ENCODE data around the gene PTPRN2. TPM values are rescaled to one million over a fixed set of nuclear protein-coding genes. Genes with fewer than 3 reads are reported as not detected.
"Not testable (repeated sequence)": the region's sequence is repeated elsewhere in the genome, so short reads cannot be mapped to it uniquely, and the experiment has no call there.

The PTPRN2 gene
- total RNA-seq, 1 experiment from 2014 or later: 4.4 TPM

GRCh38 chr7:158279539-158280447, 307.8 kb downstream of the PTPRN2 start:
- no peak for DNase-seq (ENCODE audit: low spot score)

GRCh38 chr7:158278745-158279320, 308.8 kb downstream of the PTPRN2 start:
- no peak for DNase-seq (ENCODE audit: low spot score)

GRCh38 chr7:158277219-158278141, 310.1 kb downstream of the PTPRN2 start:
- no peak for DNase-seq (ENCODE audit: low spot score)

GRCh38 chr7:158276414-158277218, 311.0 kb downstream of the PTPRN2 start:
- DNase-seq (ENCODE audit: low spot score): no peak

GRCh38 chr7:158275711-158276413, 311.8 kb downstream of the PTPRN2 start:
- no peak for DNase-seq (ENCODE audit: low spot score)

GRCh38 chr7:158274996-158275395, 312.6 kb downstream of the PTPRN2 start:
- no peak for DNase-seq (ENCODE audit: low spot score)

- no peak for DNase-seq (ENCODE audit: low spot score)
Observed at GRCh38 chr7:158274404-158274811, 313.2 kb downstream of the PTPRN2 start.

- not testable (repeated sequence) for DNase-seq (ENCODE audit: low spot score)
Observed at GRCh38 chr7:158273756-158274342, 313.8 kb downstream of the PTPRN2 start.

- DNase-seq (ENCODE audit: low spot score): no peak
Observed at GRCh38 chr7:158273138-158273651, 314.4 kb downstream of the PTPRN2 start.

- no peak for DNase-seq (ENCODE audit: low spot score)
Observed at GRCh38 chr7:158272509-158273137, 315.0 kb downstream of the PTPRN2 start.

- DNase-seq (ENCODE audit: low spot score): no peak
Observed at GRCh38 chr7:158272091-158272490, 315.5 kb downstream of the PTPRN2 start.

GRCh38 chr7:158271646-158272045, 316.0 kb downstream of the PTPRN2 start:
- no peak for DNase-seq (ENCODE audit: low spot score)

GRCh38 chr7:158270856-158271413, 316.7 kb downstream of the PTPRN2 start:
- no peak for DNase-seq (ENCODE audit: low spot score)

GRCh38 chr7:158270106-158270775, 317.4 kb downstream of the PTPRN2 start:
- no peak for DNase-seq (ENCODE audit: low spot score)

- no peak for DNase-seq (ENCODE audit: low spot score)
Observed at GRCh38 chr7:158268816-158269535, 318.6 kb downstream of the PTPRN2 start.

- DNase-seq (ENCODE audit: low spot score): no peak
Observed at GRCh38 chr7:158267742-158268435, 319.7 kb downstream of the PTPRN2 start.
